Measurements from ENCODE around the gene MRPL46.

DNA sequence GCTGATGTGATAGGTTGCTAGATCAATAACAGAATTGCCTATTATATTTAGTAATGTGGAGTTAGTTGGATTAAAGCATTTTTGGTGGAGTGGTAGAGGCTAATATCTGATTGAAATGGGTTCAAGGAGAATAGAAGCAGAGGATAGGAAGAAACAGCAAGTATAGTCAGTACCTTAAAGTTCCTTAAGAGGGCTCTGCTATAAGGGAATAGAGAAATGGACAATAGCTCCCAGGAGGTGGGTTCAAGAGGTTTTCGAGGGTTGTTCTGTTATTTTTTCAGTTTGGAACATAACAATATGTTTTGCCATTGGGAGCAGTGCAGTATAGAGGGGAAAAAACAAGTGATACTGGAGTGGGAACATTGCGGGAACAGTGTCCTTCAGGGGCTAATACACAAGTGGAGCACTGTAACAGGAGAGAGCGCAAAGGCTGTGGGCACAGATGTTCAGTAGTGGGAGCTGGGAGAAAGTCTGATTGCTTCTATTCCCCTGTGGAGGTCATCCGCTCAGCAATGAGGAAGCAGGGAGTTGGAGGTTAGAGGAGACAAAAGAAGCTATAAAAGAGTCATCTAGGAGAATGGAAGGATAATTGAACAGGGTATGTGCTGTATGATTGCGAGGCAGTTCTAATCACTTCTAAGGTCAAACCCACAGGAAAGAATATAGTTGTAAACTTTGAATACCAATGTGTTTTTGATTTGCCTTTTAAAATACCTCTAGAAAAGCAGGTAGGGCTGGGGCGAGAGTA lies 3.6 kb upstream of the MRPL46 start:
- TF ChIP-seq MYC (IDR thresholded peaks at IDR 0.05; ENCODE audit: low read depth, low read length) (no peak), MYC (CRISPR knock-in tag; IDR thresholded peaks at IDR 0.05; ENCODE audit: borderline replicate concordance, low read depth) (no peak), GABPA (tag; conservative IDR thresholded peaks at IDR 0.05; ENCODE audit: low read depth) (no peak)
- TF ChIP-seq, protein P1, sequence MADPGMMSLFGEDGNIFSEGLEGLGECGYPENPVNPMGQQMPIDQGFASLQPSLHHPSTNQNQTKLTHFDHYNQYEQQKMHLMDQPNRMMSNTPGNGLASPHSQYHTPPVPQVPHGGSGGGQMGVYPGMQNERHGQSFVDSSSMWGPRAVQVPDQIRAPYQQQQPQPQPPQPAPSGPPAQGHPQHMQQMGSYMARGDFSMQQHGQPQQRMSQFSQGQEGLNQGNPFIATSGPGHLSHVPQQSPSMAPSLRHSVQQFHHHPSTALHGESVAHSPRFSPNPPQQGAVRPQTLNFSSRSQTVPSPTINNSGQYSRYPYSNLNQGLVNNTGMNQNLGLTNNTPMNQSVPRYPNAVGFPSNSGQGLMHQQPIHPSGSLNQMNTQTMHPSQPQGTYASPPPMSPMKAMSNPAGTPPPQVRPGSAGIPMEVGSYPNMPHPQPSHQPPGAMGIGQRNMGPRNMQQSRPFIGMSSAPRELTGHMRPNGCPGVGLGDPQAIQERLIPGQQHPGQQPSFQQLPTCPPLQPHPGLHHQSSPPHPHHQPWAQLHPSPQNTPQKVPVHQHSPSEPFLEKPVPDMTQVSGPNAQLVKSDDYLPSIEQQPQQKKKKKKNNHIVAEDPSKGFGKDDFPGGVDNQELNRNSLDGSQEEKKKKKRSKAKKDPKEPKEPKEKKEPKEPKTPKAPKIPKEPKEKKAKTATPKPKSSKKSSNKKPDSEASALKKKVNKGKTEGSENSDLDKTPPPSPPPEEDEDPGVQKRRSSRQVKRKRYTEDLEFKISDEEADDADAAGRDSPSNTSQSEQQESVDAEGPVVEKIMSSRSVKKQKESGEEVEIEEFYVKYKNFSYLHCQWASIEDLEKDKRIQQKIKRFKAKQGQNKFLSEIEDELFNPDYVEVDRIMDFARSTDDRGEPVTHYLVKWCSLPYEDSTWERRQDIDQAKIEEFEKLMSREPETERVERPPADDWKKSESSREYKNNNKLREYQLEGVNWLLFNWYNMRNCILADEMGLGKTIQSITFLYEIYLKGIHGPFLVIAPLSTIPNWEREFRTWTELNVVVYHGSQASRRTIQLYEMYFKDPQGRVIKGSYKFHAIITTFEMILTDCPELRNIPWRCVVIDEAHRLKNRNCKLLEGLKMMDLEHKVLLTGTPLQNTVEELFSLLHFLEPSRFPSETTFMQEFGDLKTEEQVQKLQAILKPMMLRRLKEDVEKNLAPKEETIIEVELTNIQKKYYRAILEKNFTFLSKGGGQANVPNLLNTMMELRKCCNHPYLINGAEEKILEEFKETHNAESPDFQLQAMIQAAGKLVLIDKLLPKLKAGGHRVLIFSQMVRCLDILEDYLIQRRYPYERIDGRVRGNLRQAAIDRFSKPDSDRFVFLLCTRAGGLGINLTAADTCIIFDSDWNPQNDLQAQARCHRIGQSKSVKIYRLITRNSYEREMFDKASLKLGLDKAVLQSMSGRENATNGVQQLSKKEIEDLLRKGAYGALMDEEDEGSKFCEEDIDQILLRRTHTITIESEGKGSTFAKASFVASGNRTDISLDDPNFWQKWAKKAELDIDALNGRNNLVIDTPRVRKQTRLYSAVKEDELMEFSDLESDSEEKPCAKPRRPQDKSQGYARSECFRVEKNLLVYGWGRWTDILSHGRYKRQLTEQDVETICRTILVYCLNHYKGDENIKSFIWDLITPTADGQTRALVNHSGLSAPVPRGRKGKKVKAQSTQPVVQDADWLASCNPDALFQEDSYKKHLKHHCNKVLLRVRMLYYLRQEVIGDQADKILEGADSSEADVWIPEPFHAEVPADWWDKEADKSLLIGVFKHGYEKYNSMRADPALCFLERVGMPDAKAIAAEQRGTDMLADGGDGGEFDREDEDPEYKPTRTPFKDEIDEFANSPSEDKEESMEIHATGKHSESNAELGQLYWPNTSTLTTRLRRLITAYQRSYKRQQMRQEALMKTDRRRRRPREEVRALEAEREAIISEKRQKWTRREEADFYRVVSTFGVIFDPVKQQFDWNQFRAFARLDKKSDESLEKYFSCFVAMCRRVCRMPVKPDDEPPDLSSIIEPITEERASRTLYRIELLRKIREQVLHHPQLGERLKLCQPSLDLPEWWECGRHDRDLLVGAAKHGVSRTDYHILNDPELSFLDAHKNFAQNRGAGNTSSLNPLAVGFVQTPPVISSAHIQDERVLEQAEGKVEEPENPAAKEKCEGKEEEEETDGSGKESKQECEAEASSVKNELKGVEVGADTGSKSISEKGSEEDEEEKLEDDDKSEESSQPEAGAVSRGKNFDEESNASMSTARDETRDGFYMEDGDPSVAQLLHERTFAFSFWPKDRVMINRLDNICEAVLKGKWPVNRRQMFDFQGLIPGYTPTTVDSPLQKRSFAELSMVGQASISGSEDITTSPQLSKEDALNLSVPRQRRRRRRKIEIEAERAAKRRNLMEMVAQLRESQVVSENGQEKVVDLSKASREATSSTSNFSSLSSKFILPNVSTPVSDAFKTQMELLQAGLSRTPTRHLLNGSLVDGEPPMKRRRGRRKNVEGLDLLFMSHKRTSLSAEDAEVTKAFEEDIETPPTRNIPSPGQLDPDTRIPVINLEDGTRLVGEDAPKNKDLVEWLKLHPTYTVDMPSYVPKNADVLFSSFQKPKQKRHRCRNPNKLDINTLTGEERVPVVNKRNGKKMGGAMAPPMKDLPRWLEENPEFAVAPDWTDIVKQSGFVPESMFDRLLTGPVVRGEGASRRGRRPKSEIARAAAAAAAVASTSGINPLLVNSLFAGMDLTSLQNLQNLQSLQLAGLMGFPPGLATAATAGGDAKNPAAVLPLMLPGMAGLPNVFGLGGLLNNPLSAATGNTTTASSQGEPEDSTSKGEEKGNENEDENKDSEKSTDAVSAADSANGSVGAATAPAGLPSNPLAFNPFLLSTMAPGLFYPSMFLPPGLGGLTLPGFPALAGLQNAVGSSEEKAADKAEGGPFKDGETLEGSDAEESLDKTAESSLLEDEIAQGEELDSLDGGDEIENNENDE (IDR thresholded peaks at IDR 0.05; ENCODE audit: low read depth, low read length), result no peak
- TF ChIP-seq, protein P2, sequence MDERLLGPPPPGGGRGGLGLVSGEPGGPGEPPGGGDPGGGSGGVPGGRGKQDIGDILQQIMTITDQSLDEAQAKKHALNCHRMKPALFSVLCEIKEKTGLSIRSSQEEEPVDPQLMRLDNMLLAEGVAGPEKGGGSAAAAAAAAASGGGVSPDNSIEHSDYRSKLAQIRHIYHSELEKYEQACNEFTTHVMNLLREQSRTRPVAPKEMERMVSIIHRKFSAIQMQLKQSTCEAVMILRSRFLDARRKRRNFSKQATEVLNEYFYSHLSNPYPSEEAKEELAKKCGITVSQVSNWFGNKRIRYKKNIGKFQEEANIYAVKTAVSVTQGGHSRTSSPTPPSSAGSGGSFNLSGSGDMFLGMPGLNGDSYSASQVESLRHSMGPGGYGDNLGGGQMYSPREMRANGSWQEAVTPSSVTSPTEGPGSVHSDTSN (CRISPR knock-in tag; IDR thresholded peaks at IDR 0.05; ENCODE audit: low read depth), result no peak
- TF ChIP-seq, protein P2 (tag; conservative IDR thresholded peaks at IDR 0.05; ENCODE audit: low read depth), result no peak

All from K562 (cell line).